DND-41 (cell line): ENCODE data around the gene KLK1.

Experiments
- CTCF ChIP-seq: IDR thresholded peaks from 2 replicates; pipeline ENCODE4 v1.5.1; 2012; ENCODE audit warnings: borderline replicate concordance, low read length, moderate library complexity, mild to moderate bottlenecking; ENCODE audit not compliant: poor library complexity, severe bottlenecking; ENCODE audit errors: extremely low read depth
- EZH2 ChIP-seq: IDR thresholded peaks from 3 replicates; pipeline ENCODE4 v1.6.1; 2012; ENCODE audit warnings: borderline replicate concordance, low read depth, mild to moderate bottlenecking, moderate library complexity, low read length, inconsistent platforms; ENCODE audit not compliant: severe bottlenecking

- TF ChIP-seq CTCF (no peak), EZH2 (no peak)
Measured at GRCh38 chr19:50785329-50785728, 38.3 kb downstream of the KLK1 start.
